Measurements from ENCODE around the gene CLDN14.

DNA sequence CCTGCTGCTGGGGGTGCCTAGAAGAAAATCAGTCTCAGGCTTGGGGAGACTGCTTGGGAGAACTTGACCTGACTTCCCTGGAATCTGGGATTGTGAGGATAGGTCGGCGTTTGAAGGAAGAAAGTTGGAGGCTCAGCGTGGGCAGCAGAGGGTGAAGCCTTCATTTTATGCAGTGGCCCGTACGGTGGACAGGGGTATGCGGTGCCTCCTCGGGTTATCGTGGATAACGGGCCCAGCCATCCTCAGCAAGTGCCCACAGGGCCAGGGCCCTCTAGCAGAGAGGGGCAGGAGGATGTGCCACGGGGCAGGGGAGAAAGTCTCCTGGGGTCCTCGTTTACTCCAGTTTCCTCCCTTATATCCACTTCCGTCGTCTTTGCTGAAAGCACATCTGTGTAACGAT is 60.7 kb downstream of the CLDN14 start:
- TF ChIP-seq, protein P1, sequence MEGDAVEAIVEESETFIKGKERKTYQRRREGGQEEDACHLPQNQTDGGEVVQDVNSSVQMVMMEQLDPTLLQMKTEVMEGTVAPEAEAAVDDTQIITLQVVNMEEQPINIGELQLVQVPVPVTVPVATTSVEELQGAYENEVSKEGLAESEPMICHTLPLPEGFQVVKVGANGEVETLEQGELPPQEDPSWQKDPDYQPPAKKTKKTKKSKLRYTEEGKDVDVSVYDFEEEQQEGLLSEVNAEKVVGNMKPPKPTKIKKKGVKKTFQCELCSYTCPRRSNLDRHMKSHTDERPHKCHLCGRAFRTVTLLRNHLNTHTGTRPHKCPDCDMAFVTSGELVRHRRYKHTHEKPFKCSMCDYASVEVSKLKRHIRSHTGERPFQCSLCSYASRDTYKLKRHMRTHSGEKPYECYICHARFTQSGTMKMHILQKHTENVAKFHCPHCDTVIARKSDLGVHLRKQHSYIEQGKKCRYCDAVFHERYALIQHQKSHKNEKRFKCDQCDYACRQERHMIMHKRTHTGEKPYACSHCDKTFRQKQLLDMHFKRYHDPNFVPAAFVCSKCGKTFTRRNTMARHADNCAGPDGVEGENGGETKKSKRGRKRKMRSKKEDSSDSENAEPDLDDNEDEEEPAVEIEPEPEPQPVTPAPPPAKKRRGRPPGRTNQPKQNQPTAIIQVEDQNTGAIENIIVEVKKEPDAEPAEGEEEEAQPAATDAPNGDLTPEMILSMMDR (IDR thresholded peaks at IDR 0.05; ENCODE audit: insufficient read depth, low read depth, low read length): no peak
- TF ChIP-seq EZH2 (IDR thresholded peaks at IDR 0.05; ENCODE audit: insufficient read depth, low read length): no peak

Measured in astrocyte (in vitro differentiated cells and primary cell).